GM19324 (cell line): ENCODE results near the gene MCM8.

Experiments used
- ATAC-seq: cut with Tn5 transposase; IDR thresholded peaks from one replicate; pipeline ENCODE4 v1.9.1; 2021; ENCODE audit warnings: mild to moderate bottlenecking, moderate library complexity; ENCODE audit not compliant: unreplicated experiment, low FRiP score

Gene MCM8

DNA sequence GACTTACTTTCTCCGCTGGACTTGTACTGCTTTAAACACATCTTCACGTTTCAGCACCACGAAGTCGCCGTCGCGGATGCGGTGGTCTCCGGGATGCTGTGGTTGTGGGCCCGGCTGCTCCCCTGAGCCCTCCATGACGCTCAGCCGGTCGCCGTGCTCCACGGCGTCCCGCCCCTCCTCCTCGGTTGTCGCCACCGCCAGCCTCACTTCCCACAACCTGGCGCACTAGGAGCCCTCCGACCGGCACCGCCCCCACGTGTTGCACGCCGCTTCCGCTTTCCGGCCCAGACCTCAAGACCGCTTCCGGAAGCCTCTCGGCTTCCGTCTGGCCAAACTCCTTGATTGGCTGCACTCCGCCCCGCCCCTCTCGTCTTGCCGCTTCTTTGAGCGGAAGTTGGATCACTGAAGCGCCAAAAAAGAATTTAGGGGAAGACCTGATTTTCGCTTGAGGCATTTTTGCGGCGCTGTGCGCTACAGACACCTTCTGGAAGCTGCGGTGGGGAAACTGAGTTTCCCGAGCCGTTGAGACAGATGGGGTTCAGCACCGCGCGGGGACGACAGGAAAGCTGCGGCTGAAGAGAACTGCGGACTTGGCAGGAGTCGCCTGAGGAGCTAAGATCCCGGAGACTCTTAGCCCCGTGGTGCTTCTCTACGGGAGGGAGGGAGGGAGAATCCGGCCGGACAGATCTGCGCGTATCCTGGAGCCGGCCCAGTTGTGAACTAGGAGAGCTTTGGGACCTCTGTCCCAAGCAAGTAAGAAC, at the start of gene MCM8, which contains the start of gene TRMT6:
MCM8 (plus strand) TSS at position 382 of the 761 bp plus-strand sequence. CDS start 1,364 bp downstream, outside the sequence.
TRMT6 (minus strand) TSS at position 263 of the 761 bp plus-strand sequence; CDS start at position 135, 128 bp downstream.
- peak; percentile 99 for ATAC-seq

DNA sequence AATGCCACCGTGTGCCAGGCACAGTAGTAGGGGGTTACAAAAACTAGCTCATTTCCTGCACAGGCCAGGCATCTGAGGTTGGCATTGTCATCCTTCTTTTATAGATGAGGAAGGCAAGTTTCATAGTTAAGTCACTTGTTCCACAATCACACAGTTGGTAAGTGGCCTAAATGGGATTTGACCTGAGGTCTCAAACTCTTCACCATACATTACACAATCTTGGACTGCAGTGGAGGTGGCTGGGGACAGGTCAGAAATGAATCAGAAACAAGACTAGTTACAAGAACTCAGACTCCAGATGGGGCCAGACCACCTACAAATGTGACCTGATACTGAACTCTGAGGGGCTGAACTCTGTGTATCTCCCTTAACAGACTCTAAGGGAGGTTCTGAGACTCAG, 49.5 kb upstream of the MCM8 start:
- no peak for ATAC-seq

DNA sequence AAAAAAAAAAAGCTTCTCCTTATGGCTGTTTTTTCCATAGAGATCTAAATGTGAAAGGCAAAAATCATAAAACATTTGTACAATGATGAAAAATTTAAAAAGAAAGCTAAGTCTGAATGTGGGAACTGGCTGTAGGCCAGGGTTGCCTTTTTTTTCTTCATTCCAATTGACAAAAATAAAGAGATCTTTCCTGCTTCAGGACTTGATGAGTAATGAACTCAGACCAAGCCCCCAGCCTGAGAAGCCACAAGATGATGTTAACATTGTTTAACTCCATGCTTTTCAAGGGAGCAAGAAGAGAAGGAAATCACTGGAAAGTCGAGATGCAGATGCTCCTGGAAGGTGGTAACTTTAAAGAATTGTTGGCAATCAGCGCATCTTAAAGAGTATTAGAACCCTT, 41.5 kb upstream of the MCM8 start:
- no peak for ATAC-seq

DNA sequence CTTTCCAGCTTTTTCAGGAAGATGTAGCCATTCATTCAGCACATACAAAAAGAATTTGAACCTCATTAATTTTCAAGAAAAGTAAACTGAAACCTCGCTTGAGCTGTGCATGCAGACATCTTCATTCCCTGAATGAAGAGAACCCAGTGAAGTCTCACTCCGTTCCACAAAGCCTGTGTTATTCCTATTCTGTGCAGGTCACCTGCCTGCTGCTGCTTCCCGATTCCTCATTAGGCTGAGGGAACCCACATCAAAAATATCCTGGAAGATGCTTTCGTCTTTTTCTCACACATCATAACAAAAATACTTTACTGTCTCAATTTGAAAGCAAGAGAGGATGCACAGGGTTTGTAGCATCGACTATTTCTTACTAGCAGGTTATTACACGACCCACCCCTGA, 40.3 kb upstream of the MCM8 start:
- no peak for ATAC-seq

DNA sequence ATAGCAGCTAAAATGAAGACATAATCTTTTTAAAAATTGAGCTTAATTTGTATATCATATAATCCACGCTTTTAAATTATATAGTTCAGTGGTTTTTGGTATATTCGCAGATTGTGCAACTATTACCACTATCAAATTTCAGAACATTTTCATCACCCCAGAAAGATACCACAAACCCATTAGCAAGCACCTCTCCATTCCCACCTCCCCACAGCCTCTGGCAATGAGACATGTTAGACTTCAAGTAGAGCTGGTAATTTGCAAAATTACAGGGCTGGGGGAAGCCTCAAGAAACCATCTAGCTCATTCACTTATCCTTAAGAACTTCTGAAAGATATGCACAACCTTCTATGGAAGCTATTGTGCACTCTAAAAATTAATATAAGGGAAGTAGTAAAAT, 37.3 kb upstream of the MCM8 start:
- ATAC-seq = no peak

DNA sequence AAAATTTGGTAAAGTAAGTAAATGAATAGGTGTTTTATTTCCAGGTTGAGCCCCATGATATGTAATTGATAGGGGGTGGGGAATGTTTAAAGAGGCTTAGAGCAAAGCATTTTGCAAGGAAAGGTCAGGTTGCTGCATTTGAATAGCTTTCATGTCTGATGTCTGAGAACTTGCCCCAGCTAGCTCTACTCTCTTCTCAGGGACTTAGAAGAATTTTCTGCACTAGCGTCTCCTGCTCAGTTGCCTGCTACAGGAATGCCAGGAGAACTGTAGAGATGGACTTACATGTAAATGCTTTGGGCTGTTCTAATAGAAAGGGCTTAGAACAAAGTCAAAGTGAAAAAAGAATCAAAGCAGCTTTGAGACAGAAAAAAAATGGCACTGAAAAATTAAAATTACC, 35.6 kb upstream of the MCM8 start:
- ATAC-seq = no peak

DNA sequence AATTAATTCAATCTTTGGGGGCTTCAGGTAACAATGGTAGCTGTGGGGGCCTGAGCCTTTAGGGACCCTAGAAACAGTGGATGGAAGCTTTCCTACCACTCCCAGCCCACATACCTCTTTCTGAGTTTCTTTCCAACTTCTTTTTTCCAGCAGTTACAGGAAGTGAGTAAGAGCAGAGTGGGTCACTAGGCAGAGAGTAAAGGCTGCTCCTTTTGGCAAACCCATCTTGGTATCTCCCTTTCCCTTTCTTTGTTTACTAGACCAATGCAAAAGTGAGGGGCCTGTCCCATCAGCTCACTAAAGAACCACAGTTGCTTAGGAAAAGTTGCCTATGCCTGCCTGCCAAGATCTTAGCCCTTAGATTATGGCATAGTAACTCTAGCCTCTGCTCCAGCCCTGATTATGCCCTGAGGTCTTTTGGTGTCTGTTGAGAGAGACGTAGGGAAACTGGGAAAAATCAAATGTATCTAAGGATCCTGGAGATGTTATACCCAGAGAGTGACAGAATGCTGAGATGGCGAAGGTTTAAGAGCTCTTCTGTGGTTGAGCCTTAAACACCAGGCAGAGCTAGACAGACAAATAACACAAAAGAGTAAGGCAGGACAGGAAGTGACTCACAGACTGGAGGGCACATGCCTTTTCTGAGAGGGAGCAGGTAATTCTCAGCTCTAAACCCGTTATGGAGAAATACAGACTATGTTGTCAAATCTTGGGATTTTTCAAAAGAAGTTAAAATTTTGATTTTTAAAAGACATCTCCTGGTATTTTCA, 31.4 kb upstream of the MCM8 start:
- no peak for ATAC-seq

DNA sequence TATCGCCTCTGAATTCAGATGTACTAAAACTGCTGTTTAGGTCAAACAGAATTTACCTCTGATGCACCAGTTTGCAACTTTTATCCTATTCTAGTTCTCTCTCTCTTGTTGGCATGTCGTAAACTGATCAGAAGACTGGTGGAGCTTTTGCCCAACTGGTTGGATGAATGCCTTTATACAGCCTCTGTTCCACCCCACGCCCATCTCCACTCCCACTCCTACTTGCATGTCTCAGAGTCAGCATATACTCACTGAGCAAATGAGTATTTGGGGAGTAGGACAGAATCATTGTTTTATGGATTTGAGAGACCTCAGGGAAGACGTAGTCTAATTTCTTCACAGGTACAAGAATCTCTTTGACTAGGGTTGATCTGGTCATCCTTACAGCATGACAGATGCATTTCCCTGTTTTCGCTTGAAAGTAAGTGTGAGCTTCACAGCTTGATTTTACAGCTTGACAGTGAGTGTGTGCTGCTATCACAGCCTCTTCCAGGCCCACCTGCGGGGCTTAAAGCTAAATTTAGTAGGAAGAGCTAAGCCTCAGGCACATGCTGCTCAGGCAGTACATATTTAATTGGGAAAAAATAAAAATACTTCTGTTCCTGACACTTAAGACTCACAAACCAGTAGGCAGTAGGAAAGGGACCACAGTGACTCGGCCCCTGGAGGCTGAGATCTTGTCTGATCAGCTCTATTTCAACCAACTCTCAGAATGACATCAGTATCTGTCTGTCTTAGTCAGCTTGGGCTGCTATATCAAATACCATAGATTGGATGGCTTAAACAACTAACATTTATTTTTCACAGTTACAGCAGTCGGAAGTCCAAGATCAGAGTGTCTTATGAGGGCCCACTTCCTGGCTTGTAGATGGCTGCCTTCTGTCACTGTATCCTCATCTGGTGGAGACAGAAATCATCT, 30.6 kb upstream of the MCM8 start:
- ATAC-seq = no peak

DNA sequence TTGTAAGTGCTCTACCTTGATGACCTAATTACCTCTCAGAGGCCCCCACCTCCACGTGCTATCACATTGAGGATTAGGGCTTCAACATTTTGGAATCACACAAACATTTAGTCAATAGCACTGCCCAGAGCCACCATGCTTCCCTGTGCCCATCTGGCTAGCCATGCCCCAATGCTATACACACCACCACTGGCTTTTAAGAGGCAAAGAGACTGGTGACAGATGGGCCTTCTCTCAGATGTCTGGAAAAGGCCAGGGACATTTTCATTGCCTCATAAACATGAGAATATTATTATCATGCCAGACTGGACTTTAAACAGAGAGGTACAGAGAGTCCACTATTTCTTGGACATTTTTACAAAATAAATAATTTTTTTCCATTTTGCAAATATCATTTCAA, 29.9 kb upstream of the MCM8 start:
- no peak for ATAC-seq

DNA sequence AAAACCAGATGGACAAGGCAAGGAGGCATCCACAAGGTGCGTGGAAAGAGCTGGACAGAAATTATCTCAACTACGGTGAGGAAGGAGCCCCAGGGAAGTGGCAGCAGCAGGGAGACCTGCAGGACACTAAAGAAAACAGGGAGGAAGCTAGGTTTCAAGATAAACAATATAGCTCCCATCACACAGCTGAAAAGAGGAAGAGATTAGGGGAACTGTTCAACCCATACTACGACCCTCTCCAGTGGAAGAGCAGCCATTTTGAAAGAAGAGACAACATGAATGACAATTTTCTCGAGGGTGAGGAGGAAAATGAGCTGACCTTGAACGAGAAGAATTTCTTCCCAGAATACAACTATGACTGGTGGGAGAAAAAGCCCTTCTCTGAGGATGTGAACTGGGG, 27.0 kb upstream of the MCM8 start:
- ATAC-seq = no peak

DNA sequence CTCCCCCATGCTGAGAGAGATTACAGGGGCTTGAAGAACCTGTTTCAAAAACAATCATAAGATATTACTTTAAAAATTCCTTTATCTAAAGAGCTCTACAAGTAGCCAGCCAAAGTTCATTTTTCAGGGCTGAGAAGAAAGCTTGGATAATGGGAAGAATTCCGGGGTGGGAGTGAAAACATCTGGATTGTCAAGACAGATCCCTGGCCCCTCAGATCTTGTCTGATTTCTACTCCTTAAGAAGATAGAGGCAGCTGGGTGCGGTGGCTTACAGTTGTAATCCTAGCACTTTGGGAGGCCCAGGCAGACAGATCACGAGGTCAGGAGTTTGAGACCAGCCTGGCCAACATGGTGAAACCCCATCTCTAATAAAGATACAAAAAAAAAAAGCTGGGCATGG, 24.9 kb upstream of the MCM8 start:
- no peak for ATAC-seq

DNA sequence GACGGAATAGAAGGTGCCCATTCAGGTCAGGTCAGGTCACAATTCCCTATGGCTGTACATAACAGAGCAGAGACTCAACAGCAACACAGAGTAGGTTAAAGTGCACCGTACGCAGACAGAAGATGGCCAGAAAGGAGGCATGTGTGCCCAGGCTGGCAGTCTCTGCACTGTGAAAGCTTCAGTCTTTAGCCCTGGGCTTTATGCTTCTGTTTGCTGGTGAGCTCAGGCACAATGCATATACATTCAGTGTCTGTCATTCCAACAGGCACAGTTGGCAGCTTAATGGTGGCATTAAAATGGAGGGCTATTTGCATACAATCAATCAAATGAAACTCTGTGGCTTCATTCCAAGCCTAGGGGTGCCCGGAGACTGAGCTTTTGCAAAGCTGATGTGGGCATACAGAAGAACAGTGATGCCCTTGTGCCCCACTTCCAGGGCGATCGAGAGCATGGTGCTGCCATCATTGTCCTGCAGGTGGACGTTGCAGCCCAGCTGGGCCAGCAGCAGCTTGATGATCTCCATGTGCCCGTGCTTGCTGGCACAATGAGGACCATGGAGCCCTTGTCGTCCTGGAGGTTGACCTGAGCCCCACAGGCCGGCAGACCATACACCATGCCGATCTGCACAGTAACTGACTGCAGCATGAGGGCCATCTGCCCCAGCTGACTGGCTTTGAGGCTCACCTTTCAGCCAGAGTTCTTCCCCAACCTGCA, 22.5 kb upstream of the MCM8 start:
- ATAC-seq = no peak

DNA sequence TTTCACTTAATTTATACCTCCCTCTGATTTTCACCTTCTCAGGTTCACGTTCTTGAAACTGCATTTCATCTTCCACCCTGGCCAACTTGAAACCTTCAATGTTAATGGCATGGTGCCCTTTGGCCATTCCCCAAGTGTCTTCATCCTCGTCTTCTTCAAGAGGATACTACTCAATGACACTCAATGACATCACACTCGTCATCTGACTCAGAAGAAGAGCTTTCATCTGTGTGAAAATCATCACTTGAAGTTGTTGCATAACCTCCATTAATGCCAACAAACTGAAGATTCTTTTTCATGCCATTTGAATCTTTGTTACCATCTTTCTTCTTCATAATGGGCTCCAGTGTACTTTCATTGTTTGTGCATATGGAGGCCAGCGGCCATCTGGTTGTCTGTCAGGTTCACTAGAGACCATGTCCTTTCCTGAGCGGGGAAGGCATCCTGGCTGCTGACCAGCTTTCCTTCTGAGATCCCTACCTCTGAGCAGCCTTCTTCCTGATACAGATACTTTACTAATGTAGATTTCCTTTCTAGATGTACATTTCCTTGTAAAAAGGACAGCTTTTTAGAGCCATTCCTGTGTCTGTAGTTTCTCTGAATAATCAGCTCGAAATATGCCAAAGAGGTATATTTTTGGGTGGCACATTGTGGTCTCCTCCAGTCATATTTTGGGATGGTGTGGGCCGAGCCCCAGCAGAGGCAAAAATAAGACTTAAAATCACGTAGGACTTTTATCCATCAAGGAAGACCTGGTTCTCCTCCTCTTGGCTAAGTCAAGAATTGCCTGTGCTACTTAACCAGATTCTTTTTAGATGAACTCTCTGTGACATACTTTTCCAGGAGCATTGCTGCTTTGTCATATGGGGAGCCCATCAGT, 21.4 kb upstream of the MCM8 start:
- ATAC-seq = no peak

DNA sequence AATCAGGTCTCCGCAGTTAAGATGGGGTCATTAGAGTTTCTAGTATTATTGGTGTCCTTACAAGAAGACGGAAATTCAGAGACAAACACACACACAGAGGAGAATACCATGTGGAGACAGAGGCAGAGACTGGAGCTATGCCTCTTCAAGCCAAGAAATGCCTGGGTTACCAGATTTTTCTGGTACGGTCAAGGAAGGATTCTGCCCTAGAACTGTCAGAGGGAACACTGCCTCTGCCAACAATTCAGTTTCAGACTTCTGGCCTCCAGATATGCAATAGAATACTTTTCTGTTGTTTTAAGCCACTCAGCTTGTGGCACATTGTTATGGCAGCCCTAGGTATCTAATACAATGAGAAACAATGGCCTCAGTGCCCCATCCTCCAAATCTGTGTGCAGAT, 19.0 kb upstream of the MCM8 start:
- no peak for ATAC-seq

DNA sequence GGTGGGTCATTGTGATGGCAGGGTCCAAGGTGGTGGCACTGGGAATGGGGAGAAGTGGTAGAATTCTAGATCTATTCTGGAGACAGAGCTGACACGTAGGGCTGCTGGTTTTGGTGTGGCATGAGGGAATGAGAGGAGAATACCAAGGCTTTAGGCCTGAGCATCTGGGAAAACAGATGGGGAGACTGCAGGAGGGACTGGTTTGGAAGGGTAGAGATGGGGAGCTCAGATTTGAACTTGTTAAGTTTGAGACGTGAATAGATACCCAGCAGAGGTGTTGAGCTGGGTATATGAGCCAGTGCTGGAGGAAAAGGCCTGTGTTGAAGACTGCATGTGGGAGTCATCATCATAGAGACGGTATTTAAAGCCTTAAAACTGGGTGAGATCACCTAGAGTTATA, 17.7 kb upstream of the MCM8 start:
- ATAC-seq = no peak

DNA sequence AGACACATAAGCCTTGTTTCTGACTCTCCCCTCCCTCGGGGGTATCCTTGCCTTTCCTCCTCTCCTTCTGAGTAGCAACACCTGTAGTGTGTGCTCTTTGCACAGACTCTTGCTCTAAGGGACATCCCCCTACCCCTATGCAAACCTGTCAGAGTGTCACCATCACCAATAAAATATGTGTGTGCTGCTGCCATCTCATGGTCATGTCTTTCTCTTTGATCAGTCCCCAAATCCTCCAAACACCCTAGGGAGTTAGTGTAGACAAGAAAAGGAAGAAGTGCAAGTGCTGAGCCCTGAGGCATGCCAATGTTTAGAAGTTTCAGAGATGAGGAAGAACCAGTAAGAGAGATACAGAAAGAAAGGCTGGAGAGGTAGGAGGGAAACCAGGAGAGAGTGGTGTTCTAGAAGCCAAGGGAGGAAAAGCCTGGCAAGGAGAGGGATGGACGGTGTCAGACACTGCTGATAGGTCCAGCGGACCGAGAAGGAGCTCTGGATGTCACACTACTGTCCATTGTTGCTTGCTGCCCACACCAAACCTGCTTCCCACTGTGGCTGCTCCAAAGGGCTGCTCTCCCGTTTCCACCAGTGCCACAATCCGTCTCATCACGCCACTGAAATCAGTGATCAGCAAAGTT, 16.5 kb upstream of the MCM8 start:
- ATAC-seq = no peak

DNA sequence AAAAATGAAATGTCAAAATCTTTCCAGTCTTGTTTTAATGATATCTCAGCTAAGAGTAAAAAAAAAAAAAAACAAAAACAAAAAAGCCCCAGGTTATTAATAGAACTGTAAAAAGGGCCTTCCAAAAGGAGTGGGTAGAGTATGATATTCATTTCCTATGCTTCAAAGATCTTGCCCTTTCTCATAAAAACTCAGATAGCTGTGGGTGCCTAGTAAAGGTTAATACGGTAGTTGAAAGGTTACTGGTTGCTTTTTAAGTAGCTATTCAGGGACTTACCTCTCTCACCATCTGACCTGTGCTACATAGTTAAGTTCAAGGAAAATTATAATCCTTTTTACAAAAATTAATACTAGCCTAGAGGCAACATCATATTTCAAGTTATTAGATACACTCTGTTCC, 15.1 kb upstream of the MCM8 start:
- no peak for ATAC-seq

DNA sequence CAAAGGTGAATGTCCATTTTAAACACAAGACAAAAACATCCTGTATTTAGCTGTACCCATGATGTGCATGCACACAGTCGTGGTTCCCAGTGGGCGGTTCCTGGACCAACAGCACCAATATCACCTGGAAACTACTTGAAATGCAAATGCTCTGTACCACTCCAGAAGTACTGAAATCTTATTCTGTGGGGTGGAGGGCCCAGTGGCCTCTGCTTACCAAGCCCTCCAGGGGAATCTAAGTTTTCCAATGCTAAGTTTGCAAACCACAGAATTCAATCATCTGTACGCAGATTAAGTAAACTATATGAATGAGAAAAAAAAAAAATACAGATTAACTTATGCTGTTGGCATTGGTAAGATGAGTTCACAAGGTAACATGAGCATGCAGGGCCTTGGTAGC, 14.2 kb upstream of the MCM8 start:
- no peak for ATAC-seq
